HepG2 (cell line): Measurements from ENCODE around the gene CXXC5. TPM values are rescaled to one million over a fixed set of nuclear protein-coding genes. Genes with fewer than 3 reads are reported as not detected.

Experiments
- ATAC-seq: fragments of 200-7000 bp; cut with Tn5 transposase; 3 replicates; pipeline ENCODE4 v1.9.1; 2020; ENCODE audit warnings: mild to moderate bottlenecking, moderate library complexity
- BruUV-seq: library from RNA; stranded (reverse); fragments of 400-500 nt; replicated peaks from 2 replicates; lab custom pipeline; 2021; lab: Mats Ljungman, UMichigan
- CTCF ChIA-PET: fragments of 300-600 bp; formaldehyde crosslinking; extraction: SDS; loops from one replicate; lab custom pipeline; 2021; ENCODE audit warnings: low total read pairs, inconsistent platforms, low intra/inter-chr PET ratio; lab: Yijun Ruan, JAX
- POLR2A ChIA-PET: fragments of 350-600 bp; sonication (Branson Sonifier 250); formaldehyde crosslinking; loops from one replicate; lab custom pipeline; 2020; ENCODE audit warnings: antibody characterized with exemption, inconsistent platforms; lab: Yijun Ruan, JAX
- DNase-seq: peaks from one replicate; pipeline ENCODE4 v3.0.0-alpha.2; 2015; ENCODE audit warnings: low spot score
- FAIRE-seq: peaks from 3 replicates; lab custom pipeline; 2011; peaks lifted over from hg19 to GRCh38; lab: Jason Lieb, UNC
- H2AFZ ChIP-seq: one replicate; pipeline ENCODE4 v1.6.1; 2011; ENCODE audit warnings: low read length, inconsistent platforms
- H3K27ac ChIP-seq: fragments of 300-600 bp; 3 replicates; pipeline ENCODE4 v1.8.0; 2011; ENCODE audit warnings: mixed run types, mild to moderate bottlenecking, mixed read lengths, low read length, inconsistent platforms; ENCODE audit not compliant: insufficient read depth; ENCODE audit errors: extremely low read length
- H3K27me3 ChIP-seq, 2 experiments: fragments of 200-600 bp in 1 of 2; 2 replicates in 1 of 2; 3 replicates in 1 of 2; pipeline versions ENCODE4 v1.6.0 to v1.8.0; 2011; ENCODE audit warnings: low read length in 2 of 2, mild to moderate bottlenecking in 2 of 2, moderate library complexity in 2 of 2, inconsistent platforms in 1 of 2; ENCODE audit not compliant: insufficient read depth in 2 of 2, control insufficient read depth in 1 of 2
- H3K36me3 ChIP-seq, 2 experiments: fragments of 200-600 bp in 1 of 2; replicated peaks in 1 of 2; 2 replicates in 1 of 2; 3 replicates in 1 of 2; pipeline versions ENCODE4 v1.5.1 to v1.8.0; 2011; ENCODE audit warnings: low read length in 2 of 2, inconsistent platforms in 1 of 2; ENCODE audit not compliant: insufficient read depth in 2 of 2, control insufficient read depth in 1 of 2
- H3K4me1 ChIP-seq: 2 replicates; pipeline ENCODE4 v1.5.1; 2012; ENCODE audit warnings: low read length, inconsistent platforms; ENCODE audit not compliant: insufficient read depth
- H3K4me2 ChIP-seq: 2 replicates; pipeline ENCODE4 v1.6.0; 2011; ENCODE audit warnings: low read depth, low read length, inconsistent platforms
- H3K4me3 ChIP-seq, 3 experiments: fragments of 200-600 bp in 1 of 3; sonication (generic), shearing (Covaris generic) in 1 of 3; replicated peaks in 1 of 3; 2 replicates each; pipeline ENCODE4 v1.5.1; 2011 to 2016; ENCODE audit warnings: low read length in 3 of 3, inconsistent platforms in 2 of 3, low read depth in 2 of 3, mild to moderate bottlenecking in 2 of 3, control low read depth in 1 of 3, mixed read lengths in 1 of 3; ENCODE audit not compliant: insufficient read depth in 1 of 3
- H3K79me2 ChIP-seq: one replicate; pipeline ENCODE4 v1.6.1; 2011; ENCODE audit warnings: low read length, inconsistent platforms; ENCODE audit not compliant: insufficient read depth
- H3K9ac ChIP-seq: 2 replicates; pipeline ENCODE4 v1.6.0; 2011; ENCODE audit warnings: mild to moderate bottlenecking, low read depth, low read length, inconsistent platforms; ENCODE audit not compliant: insufficient read depth
- H3K9me3 ChIP-seq: 2 replicates; pipeline ENCODE4 v1.5.1; 2012; ENCODE audit warnings: mild to moderate bottlenecking, low read length
- H4K20me1 ChIP-seq: 2 replicates; pipeline ENCODE4 v1.6.0; 2011; ENCODE audit warnings: inconsistent platforms, mild to moderate bottlenecking, low read length, moderate library complexity; ENCODE audit not compliant: insufficient read depth
- AKNA ChIP-seq: sonication (generic); formaldehyde crosslinking; IDR thresholded peaks from 2 replicates; pipeline ENCODE4 v1.4.0; 2020; ENCODE audit warnings: missing genetic modification reagents, borderline replicate concordance
- BCLAF1 ChIP-seq: fragments of 450-650 bp; IDR thresholded peaks from 2 replicates; pipeline ENCODE4 v1.6.1; 2017; ENCODE audit warnings: mild to moderate bottlenecking
- HMG20B ChIP-seq: conservative IDR thresholded peaks from 2 replicates; pipeline ENCODE4 v1.6.1; 2016; ENCODE audit warnings: missing genetic modification reagents, missing compliant biosample characterization
- RXRB ChIP-seq: IDR thresholded peaks from 2 replicates; pipeline ENCODE4 v1.6.1; 2016; ENCODE audit warnings: borderline replicate concordance, missing genetic modification reagents, missing compliant biosample characterization
- SOX6 ChIP-seq, 2 experiments: fragments of 450-650 bp in 1 of 2; sonication (generic) in 1 of 2; formaldehyde crosslinking in 1 of 2; IDR thresholded peaks; 2 replicates each; pipeline versions ENCODE4 v1.4.0 to v1.6.1; 2017 to 2020; ENCODE audit warnings: antibody characterized with exemption in 1 of 2, mild to moderate bottlenecking in 1 of 2, missing genetic modification reagents in 1 of 2
- STAG1 ChIP-seq: sonication (generic); formaldehyde crosslinking; IDR thresholded peaks from 2 replicates; pipeline ENCODE4 v1.4.0; 2020; ENCODE audit warnings: missing genetic modification reagents
- TCF12 ChIP-seq, 2 experiments: fragments of 450-650 bp in 1 of 2; sonication (generic) in 1 of 2; formaldehyde crosslinking in 1 of 2; IDR thresholded peaks; 2 replicates each; pipeline versions ENCODE4 v1.6.1 to v1.8.0; 2017 to 2022; ENCODE audit warnings: antibody characterized with exemption in 1 of 2, mild to moderate bottlenecking in 1 of 2, missing genetic modification reagents in 1 of 2, moderate library complexity in 1 of 2
- ZNF205 ChIP-seq: IDR thresholded peaks from 2 replicates; pipeline ENCODE4 v1.6.1; 2018; ENCODE audit warnings: missing biosample characterization, missing genetic modification reagents
- ZNF343 ChIP-seq: sonication (generic); formaldehyde crosslinking; IDR thresholded peaks from 2 replicates; pipeline ENCODE4 v1.4.0; 2020; ENCODE audit warnings: mild to moderate bottlenecking, missing genetic modification reagents
- ZNF441 ChIP-seq: sonication (generic); formaldehyde crosslinking; IDR thresholded peaks from 2 replicates; pipeline ENCODE4 v1.7.0; 2021; ENCODE audit warnings: missing genetic modification reagents, borderline replicate concordance
- ZNF572 ChIP-seq: sonication (generic); formaldehyde crosslinking; IDR thresholded peaks from 2 replicates; pipeline ENCODE4 v1.5.1; 2020; ENCODE audit warnings: mild to moderate bottlenecking, missing genetic modification reagents
- WGBS: methylation state at CpG from one replicate; pipeline ENCODE4 v1.1.6; 2017; ENCODE audit warnings: low lambda C conversion rate; 5-methylcytosine and 5-hydroxymethylcytosine counted together
- in situ Hi-C: cut with HindIII; loops from 2 replicates; pipeline ENCODE4 v1.10.0; 2017; ENCODE audit warnings: low pct_unique_long_range_greater_than_20kb; ENCODE audit not compliant: extremely low pct_ligation_motif_present
- intact Hi-C: fragments of 100-400 bp; cut with micrococcal nuclease; formaldehyde crosslinking; loops from one replicate; pipeline ENCODE4 v1.10.0; 2022; ENCODE audit not compliant: unreplicated experiment
- polyA plus RNA-seq, 8 experiments: library from polyadenylated mRNA; depleted of rRNA in 3 of 8; stranded (reverse) in 7 of 8; unstranded in 1 of 8; fragments of >200 nt; fragmentation: Illumina TruSeq in 4 of 8; extraction: Trizol in 4 of 8; gene quantifications; 2 replicates each; pipeline versions ENCODE4 v1.2.1 to v1.2.3, GENCODE V29; 2011 to 2016; ENCODE audit warnings: low read depth in 4 of 8, missing spikeins in 1 of 8, mixed read lengths in 1 of 8; ENCODE audit not compliant: insufficient read depth in 1 of 8
- total RNA-seq, 5 experiments: library from RNA; depleted of rRNA; stranded (reverse); fragments of >200 nt; fragmentation: Illumina TruSeq; extraction: Trizol; gene quantifications; 2 replicates each; pipeline ENCODE4 v1.2.3, GENCODE V29; 2016; ENCODE audit warnings: low read depth in 1 of 5

CXXC5 gene
- total and polyA plus RNA-seq, 2 of the 13 experiments (the other 11 are each of a cell fraction or from before 2014, with no cell fraction given): 32.3 to 33.0 TPM

GRCh38 chr5:139669662-139670368 lies 21.7 kb downstream of the CXXC5 start (continued):
- no peak for TF ChIP-seq BCLAF1

GRCh38 chr5:139670369-139671095 lies 22.4 kb downstream of the CXXC5 start:
- ATAC-seq: peak; percentile 58
- in situ Hi-C loops: no loop called here
- TF ChIP-seq STAG1: peak; percentile 32
- no peak for TF ChIP-seq ZNF343 (CRISPR knock-in tag)
- no peak for TF ChIP-seq ZNF572 (CRISPR knock-in tag)
- no peak for TF ChIP-seq HMG20B (CRISPR knock-in tag)
- no peak for TF ChIP-seq RXRB (CRISPR knock-in tag)
- TF ChIP-seq ZNF205 (CRISPR knock-in tag): no peak
- TF ChIP-seq TCF12 (IDR thresholded peaks at IDR 0.05): no peak
- TF ChIP-seq TCF12 (CRISPR knock-in tag; IDR thresholded peaks at IDR 0.05): no peak
- no peak for TF ChIP-seq SOX6 (IDR thresholded peaks at IDR 0.05)
- TF ChIP-seq SOX6 (CRISPR knock-in tag; IDR thresholded peaks at IDR 0.05): 0 out of 2 replicates have a peak, but pooled peaks have one; percentile 10
- no peak for TF ChIP-seq ZNF441 (CRISPR knock-in tag)
- TF ChIP-seq AKNA (CRISPR knock-in tag): no peak

More at GRCh38 chr5:139670369-139671095, 22.4 kb downstream of the CXXC5 start:
- no peak overlapping the region for H2AFZ ChIP-seq
- peaks cover 71% of the 10 kb centered on the region for H4K20me1 ChIP-seq
- peak; percentile 45 for DNase-seq
- 83% methylated on average over 13 of the region's 16 CpGs for WGBS
- intact Hi-C loops: loop anchor here (1.0 to 2.0 kb wide), 2 partner anchors 15 to 20 kb away; no protein-coding TSS in a partner anchor
- peak overlapping the region; percentile 71 for H3K4me2 ChIP-seq
- BruUV-seq: no TSS peak
- ChIA-PET CTCF (interaction anchor here (1.4 kb wide), 1 partner anchor 95 kb away, joined by 7 read pairs; no protein-coding TSS in a partner anchor), POLR2A (interaction anchor here (0.8 to 2.0 kb wide), 8 partner anchors 11 to 109 kb away, joined by 3 to 9 read pairs (median 5); partner anchors contain the start of genes CXXC5 and UBE2D2)
- peaks cover 1 to 5% of the 10 kb centered on the region in 2 experiments; a peak in 2 of 5 replicates for H3K36me3 ChIP-seq
- H3K27ac ChIP-seq: peak overlapping the region; percentile 56
- peak overlapping the region in 1 of 3 experiments; percentile 47; a peak in 3 of 6 replicates for H3K4me3 ChIP-seq
- H3K27me3 ChIP-seq: no peaks in the 10 kb centered on the region
- H3K79me2 ChIP-seq: peaks cover 93% of the 10 kb centered on the region
- 0 out of 2 replicates have a peak overlapping the region, but pooled peaks have one; percentile 29 for H3K9ac ChIP-seq
- no peaks in the 10 kb centered on the region for H3K9me3 ChIP-seq
- peaks cover 66% of the 10 kb centered on the region for H3K4me1 ChIP-seq
- peak; percentile 48 for FAIRE-seq
